H9 (cell line): Measurements from ENCODE around the gene ARRDC1. TPM values are rescaled to one million over a fixed set of nuclear protein-coding genes. Genes with fewer than 3 reads are reported as not detected.

Experiments
- DNase-seq: peaks from one replicate; pipeline ENCODE4 v3.0.0-alpha.2; 2017
- H2AFZ ChIP-seq: one replicate; pipeline ENCODE4 v1.6.1; 2013; ENCODE audit warnings: mild to moderate bottlenecking, low read length, control low read depth, moderate library complexity
- H2AK5ac ChIP-seq: 2 replicates; pipeline ENCODE4 v1.6.1; 2013; ENCODE audit warnings: low read length, control low read depth, mixed read lengths; ENCODE audit not compliant: insufficient read length
- H2BK120ac ChIP-seq: one replicate; pipeline ENCODE4 v1.6.1; 2013; ENCODE audit warnings: low read depth, mild to moderate bottlenecking, low read length, control low read depth, inconsistent platforms; ENCODE audit not compliant: poor library complexity, severe bottlenecking
- H2BK12ac ChIP-seq: 2 replicates; pipeline ENCODE4 v1.6.1; 2013; ENCODE audit warnings: low read length, control low read depth, mixed read lengths, low read depth; ENCODE audit not compliant: insufficient read length
- H2BK15ac ChIP-seq: 2 replicates; pipeline ENCODE4 v1.6.1; 2013; ENCODE audit warnings: low read depth, low read length, control low read depth
- H2BK20ac ChIP-seq: one replicate; pipeline ENCODE4 v1.6.1; 2013; ENCODE audit warnings: low read depth, mild to moderate bottlenecking, low read length, control low read depth, inconsistent platforms; ENCODE audit not compliant: poor library complexity, severe bottlenecking
- H2BK5ac ChIP-seq: 2 replicates; pipeline ENCODE4 v1.6.1; 2013; ENCODE audit warnings: low read length, control low read depth, mixed read lengths; ENCODE audit not compliant: insufficient read length
- H3K14ac ChIP-seq: 2 replicates; pipeline ENCODE4 v1.6.1; 2013; ENCODE audit warnings: low read length, control low read depth; ENCODE audit not compliant: insufficient read depth
- H3K18ac ChIP-seq: 2 replicates; pipeline ENCODE4 v1.6.1; 2013; ENCODE audit warnings: low read depth, mild to moderate bottlenecking, mixed read lengths, low read length, control low read depth; ENCODE audit not compliant: insufficient read length
- H3K23ac ChIP-seq: 2 replicates; pipeline ENCODE4 v1.6.1; 2013; ENCODE audit warnings: low read length, control low read depth, mixed read lengths, low read depth; ENCODE audit not compliant: insufficient read length
- H3K23me2 ChIP-seq: 2 replicates; pipeline ENCODE4 v1.6.1; 2013; ENCODE audit warnings: low read depth, mild to moderate bottlenecking, mixed read lengths, low read length, control low read depth; ENCODE audit not compliant: insufficient read length, poor library complexity, severe bottlenecking
- H3K27ac ChIP-seq: 2 replicates; pipeline ENCODE4 v1.5.1; 2013; ENCODE audit warnings: low read length, control low read depth, mixed read lengths, low read depth; ENCODE audit not compliant: insufficient read length
- H3K27me3 ChIP-seq: 2 replicates; pipeline ENCODE4 v1.6.1; 2013; ENCODE audit warnings: low read length, control low read depth, inconsistent platforms; ENCODE audit not compliant: insufficient read depth
- H3K4ac ChIP-seq: 2 replicates; pipeline ENCODE4 v1.6.1; 2013; ENCODE audit warnings: low read depth, mild to moderate bottlenecking, control low read depth, inconsistent platforms, low read length, moderate library complexity
- H3K4me1 ChIP-seq: 2 replicates; pipeline ENCODE4 v1.6.1; 2013; ENCODE audit warnings: low read length, control low read depth, inconsistent platforms; ENCODE audit not compliant: insufficient read depth
- H3K4me2 ChIP-seq: 2 replicates; pipeline ENCODE4 v1.6.1; 2013; ENCODE audit warnings: low read length, control low read depth, mixed read lengths; ENCODE audit not compliant: insufficient read length, insufficient read depth
- H3K56ac ChIP-seq: 2 replicates; pipeline ENCODE4 v1.6.1; 2013; ENCODE audit warnings: low read depth, mild to moderate bottlenecking, mixed read lengths, low read length, control low read depth; ENCODE audit not compliant: insufficient read length
- H3K79me1 ChIP-seq: 2 replicates; pipeline ENCODE4 v1.6.1; 2013; ENCODE audit warnings: low read depth, mild to moderate bottlenecking, moderate library complexity, low read length, control low read depth, inconsistent platforms; ENCODE audit not compliant: insufficient read depth, poor library complexity, severe bottlenecking
- H3K79me2 ChIP-seq: 2 replicates; pipeline ENCODE4 v1.6.1; 2013; ENCODE audit warnings: low read length, control low read depth, inconsistent platforms; ENCODE audit not compliant: insufficient read depth
- H3K9ac ChIP-seq: 2 replicates; pipeline ENCODE4 v1.6.1; 2013; ENCODE audit warnings: low read length, control low read depth, mixed read lengths; ENCODE audit not compliant: insufficient read length; ENCODE audit errors: extremely low read depth
- H3K9me3 ChIP-seq: one replicate; pipeline ENCODE4 v1.6.1; 2013; ENCODE audit warnings: low read depth, low read length, inconsistent platforms; ENCODE audit not compliant: control insufficient read depth
- H3T11ph ChIP-seq: one replicate; pipeline ENCODE4 v1.6.1; 2013; ENCODE audit warnings: mild to moderate bottlenecking, low read length, control low read depth, inconsistent platforms
- H4K20me1 ChIP-seq: one replicate; pipeline ENCODE4 v1.6.1; 2013; ENCODE audit not compliant: control insufficient read depth, insufficient read length, insufficient read depth
- H4K5ac ChIP-seq: 2 replicates; pipeline ENCODE4 v1.6.1; 2013; ENCODE audit warnings: low read depth, mild to moderate bottlenecking, mixed read lengths, low read length, control low read depth; ENCODE audit not compliant: insufficient read length
- H4K8ac ChIP-seq: replicated peaks from 2 replicates; pipeline ENCODE4 v1.6.1; 2013; ENCODE audit warnings: low read length, control low read depth, mixed read lengths, low read depth; ENCODE audit not compliant: insufficient read length
- H4K91ac ChIP-seq: 2 replicates; pipeline ENCODE4 v1.6.1; 2013; ENCODE audit warnings: low read depth, mild to moderate bottlenecking, moderate library complexity, mixed read lengths, low read length, control low read depth; ENCODE audit not compliant: insufficient read length
- H3K27ac Mint-ChIP-seq, 3 experiments: 2 replicates in 2 of 3; 3 replicates in 1 of 3; pipeline ENCODE4 v1.8.0; 2020 to 2021; ENCODE audit warnings: mixed read lengths in 3 of 3, mild to moderate bottlenecking in 1 of 3, moderate library complexity in 1 of 3
- H3K27me3 Mint-ChIP-seq: 2 replicates; pipeline ENCODE4 v1.8.0; 2021; ENCODE audit warnings: low read depth, mild to moderate bottlenecking, moderate library complexity, mixed read lengths
- H3K36me3 Mint-ChIP-seq, 3 experiments: 2 replicates in 2 of 3; 3 replicates in 1 of 3; pipeline ENCODE4 v1.8.0; 2020 to 2021; ENCODE audit warnings: low read depth in 3 of 3, mixed read lengths in 3 of 3; ENCODE audit not compliant: insufficient read depth in 1 of 3
- H3K4me1 Mint-ChIP-seq, 2 experiments: 2 replicates each; pipeline ENCODE4 v1.8.0; 2020; ENCODE audit warnings: mixed read lengths in 2 of 2
- H3K4me3 Mint-ChIP-seq, 2 experiments: 2 replicates in 1 of 2; 3 replicates in 1 of 2; pipeline ENCODE4 v1.8.0; 2020 to 2021; ENCODE audit warnings: mild to moderate bottlenecking in 2 of 2, mixed read lengths in 2 of 2, moderate library complexity in 1 of 2
- H3K9me3 Mint-ChIP-seq, 2 experiments: 2 replicates in 1 of 2; 3 replicates in 1 of 2; pipeline ENCODE4 v1.8.0; 2020; ENCODE audit warnings: mild to moderate bottlenecking in 2 of 2, mixed read lengths in 2 of 2, moderate library complexity in 1 of 2
- WGBS: extraction: QIAGEN DNeasy Blood & Tissue Kit; methylation state at CpG from one replicate; pipeline ENCODE4 v1.1.7; 2013; ENCODE audit warnings: missing lambda C conversion rate, low lambda C conversion rate, mixed read lengths; ENCODE audit not compliant: insufficient read length; ENCODE audit errors: extremely low coverage; 5-methylcytosine and 5-hydroxymethylcytosine counted together
- total RNA-seq: library from RNA; stranded (reverse); gene quantifications from 2 replicates; pipeline ENCODE4 v1.2.1, GENCODE V29; 2021
- TF ChIP-seq, protein P1 (sequence below): fragments of 200-600 bp; sonication (generic); conservative IDR thresholded peaks from 3 replicates; pipeline ENCODE4 v1.8.0; 2021; ENCODE audit warnings: antibody characterized with exemption, mild to moderate bottlenecking

The ARRDC1 gene
- total RNA-seq, 1 experiment from 2014 or later: 34.4 TPM

DNA sequence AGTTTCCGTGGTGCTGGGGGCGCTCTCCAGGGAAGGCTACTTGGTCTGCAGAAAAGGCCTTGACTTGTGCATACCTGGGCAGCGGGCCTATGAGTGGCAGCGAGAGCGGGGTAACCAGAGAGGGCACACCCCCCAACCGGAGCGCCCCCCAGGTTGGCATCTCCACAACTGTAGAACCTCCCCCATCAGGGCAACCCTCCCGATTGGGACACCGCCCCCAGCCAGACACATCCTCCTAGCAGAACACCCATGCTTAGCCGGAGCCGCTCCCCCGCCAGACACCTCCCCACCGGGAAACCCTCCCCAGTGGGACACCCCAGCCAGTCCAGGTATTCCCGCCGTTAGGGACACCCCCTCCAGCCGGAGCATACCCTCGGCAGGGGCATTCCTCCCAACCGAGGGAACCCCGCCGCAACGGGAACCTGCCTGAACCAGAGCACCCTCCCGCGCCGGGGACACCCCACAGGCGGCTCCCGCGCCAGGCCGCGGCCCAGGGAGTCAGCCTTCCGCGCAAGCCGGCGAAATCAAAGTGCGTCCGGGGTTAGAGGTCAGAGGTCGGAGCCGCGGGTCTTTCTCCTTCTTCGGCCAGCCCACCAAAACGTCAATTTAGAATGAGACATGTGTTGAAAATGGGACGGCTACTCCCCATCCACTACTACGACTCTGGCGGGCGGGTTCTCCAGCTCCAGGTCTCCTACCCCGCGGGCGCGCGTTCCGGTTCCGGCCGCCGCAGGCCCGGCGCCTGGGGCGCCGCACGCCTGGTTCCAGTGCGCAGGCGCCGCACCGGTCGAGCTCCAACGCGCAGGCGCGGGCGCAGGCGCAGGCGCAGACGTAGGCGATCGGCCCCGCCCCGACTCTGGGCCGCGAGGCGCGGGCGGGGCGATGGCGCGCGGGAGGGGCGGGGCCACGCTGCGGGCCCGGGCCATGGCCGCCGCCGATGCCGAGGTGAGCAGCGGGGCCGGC, 12.9 kb downstream of the ARRDC1 start, which contains the start of gene EHMT1:
Gene EHMT1, plus strand, starts transcription at position 901 of the 963 bp plus-strand sequence. Its CDS starts 24 bp downstream, at position 925.
- peak within 1 kb of the TSS; percentile 91 for H3K9ac ChIP-seq
- peaks cover 5% of the 10 kb centered on the region for H3K23me2 ChIP-seq
- H3K23ac ChIP-seq: no peak within 1 kb of the TSS
- peak within 1 kb of the TSS; percentile 55 for H3K14ac ChIP-seq
- DNase-seq: peak; percentile 83
- H3K4me2 ChIP-seq: peak within 1 kb of the TSS; percentile 92
- peak within 1 kb of the TSS; percentile 27 for H2BK5ac ChIP-seq
- H3K27me3 ChIP-seq: no peaks in the 10 kb centered on the region
- Mint-ChIP-seq H3K9me3 (no peaks in the 10 kb centered on the region), H3K27me3 (no peaks in the 10 kb centered on the region), H3K4me3 (peak within 1 kb of the TSS; percentile 90 to 95), H3K4me1 (peaks cover 25 to 31% of the 10 kb centered on the region in 2 experiments), H3K27ac (peak within 1 kb of the TSS; percentile 91 to 98 (median 94)), H3K36me3 (peaks cover 13 to 31% (median 25%) of the 10 kb centered on the region in 3 experiments; a peak in 6 of 7 replicates)
- no peak within 1 kb of the TSS for H3K27ac ChIP-seq
- H4K91ac ChIP-seq: no peak within 1 kb of the TSS
- H3K79me2 ChIP-seq: peaks cover 30% of the 10 kb centered on the region; the same call in 1 of the 2 replicates
- WGBS: no CpG with 5 or more reads among the region's 94 CpGs
- H4K20me1 ChIP-seq: no peaks in the 10 kb centered on the region
- H3K9me3 ChIP-seq: no peaks in the 10 kb centered on the region
- H2AFZ ChIP-seq: no peak within 1 kb of the TSS
- no peak within 1 kb of the TSS for H2BK20ac ChIP-seq
- no peak within 1 kb of the TSS for H4K8ac ChIP-seq
- no peak within 1 kb of the TSS for H2BK120ac ChIP-seq
- TF ChIP-seq, protein P1, sequence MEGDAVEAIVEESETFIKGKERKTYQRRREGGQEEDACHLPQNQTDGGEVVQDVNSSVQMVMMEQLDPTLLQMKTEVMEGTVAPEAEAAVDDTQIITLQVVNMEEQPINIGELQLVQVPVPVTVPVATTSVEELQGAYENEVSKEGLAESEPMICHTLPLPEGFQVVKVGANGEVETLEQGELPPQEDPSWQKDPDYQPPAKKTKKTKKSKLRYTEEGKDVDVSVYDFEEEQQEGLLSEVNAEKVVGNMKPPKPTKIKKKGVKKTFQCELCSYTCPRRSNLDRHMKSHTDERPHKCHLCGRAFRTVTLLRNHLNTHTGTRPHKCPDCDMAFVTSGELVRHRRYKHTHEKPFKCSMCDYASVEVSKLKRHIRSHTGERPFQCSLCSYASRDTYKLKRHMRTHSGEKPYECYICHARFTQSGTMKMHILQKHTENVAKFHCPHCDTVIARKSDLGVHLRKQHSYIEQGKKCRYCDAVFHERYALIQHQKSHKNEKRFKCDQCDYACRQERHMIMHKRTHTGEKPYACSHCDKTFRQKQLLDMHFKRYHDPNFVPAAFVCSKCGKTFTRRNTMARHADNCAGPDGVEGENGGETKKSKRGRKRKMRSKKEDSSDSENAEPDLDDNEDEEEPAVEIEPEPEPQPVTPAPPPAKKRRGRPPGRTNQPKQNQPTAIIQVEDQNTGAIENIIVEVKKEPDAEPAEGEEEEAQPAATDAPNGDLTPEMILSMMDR: no peak
- no peak within 1 kb of the TSS for H2BK15ac ChIP-seq
- peak within 1 kb of the TSS; percentile 80 for H3K18ac ChIP-seq
- H3K4me1 ChIP-seq: no peaks in the 10 kb centered on the region; the same call in 1 of the 2 replicates
- no peak within 1 kb of the TSS for H2BK12ac ChIP-seq
- no peak within 1 kb of the TSS for H2AK5ac ChIP-seq
- no peak within 1 kb of the TSS; the same call in 1 of the 2 replicates for H3K4ac ChIP-seq
- no peak within 1 kb of the TSS for H4K5ac ChIP-seq
- no peaks in the 10 kb centered on the region for H3K79me1 ChIP-seq
- no peak within 1 kb of the TSS for H3K56ac ChIP-seq
- no peak within 1 kb of the TSS for H3T11ph ChIP-seq
